Vagina (tissue), 2 donors: ENCODE results near the gene SDR9C7. TPM values are rescaled to one million over a fixed set of nuclear protein-coding genes. Genes with fewer than 3 reads are reported as not detected.

Experiments
- DNase-seq, 2 donors: peaks; one replicate each; pipeline ENCODE4 v3.0.0-alpha.2; 2017; ENCODE audit errors: extremely low spot score in 2 of 2
- H3K27ac ChIP-seq: fragments of 200-600 bp; sonication (generic); one replicate; pipeline ENCODE4 v1.5.1; 2019
- H3K27me3 ChIP-seq: fragments of 200-600 bp; sonication (generic); one replicate; pipeline ENCODE4 v1.5.1; 2019
- H3K36me3 ChIP-seq, 2 donors: fragments of 200-600 bp; sonication (generic); one replicate each; pipeline ENCODE4 v1.5.1; 2017 to 2019
- H3K4me1 ChIP-seq: fragments of 200-600 bp; sonication (generic); one replicate; pipeline ENCODE4 v1.5.1; 2019
- H3K4me3 ChIP-seq, 2 donors: fragments of 200-600 bp; sonication (generic); 1 replicate in 1 of 2; 2 replicates in 1 of 2; pipeline ENCODE4 v1.5.1; 2016 to 2019
- H3K9me3 ChIP-seq: fragments of 200-600 bp; sonication (generic); one replicate; pipeline ENCODE4 v1.5.1; 2019
- POLR2A ChIP-seq, 2 donors: fragments of 450-650 bp; IDR thresholded peaks; one replicate each; pipeline ENCODE4 v1.6.1; 2017; ENCODE audit warnings: antibody characterized with exemption in 2 of 2, mild to moderate bottlenecking in 2 of 2, moderate library complexity in 2 of 2
- POLR2AphosphoS5 ChIP-seq, 2 donors: sonication (generic); formaldehyde crosslinking; IDR thresholded peaks; one replicate each; pipeline ENCODE4 v1.9.0; 2017; ENCODE audit warnings: antibody characterized with exemption in 2 of 2, mild to moderate bottlenecking in 2 of 2, low read depth in 1 of 2; ENCODE audit not compliant: insufficient read depth in 1 of 2
- intact Hi-C: fragments of 100-400 bp; cut with DNase I; formaldehyde crosslinking; loops from one replicate; pipeline ENCODE4 v1.15.1; 2023
- total RNA-seq: library from RNA; depleted of rRNA; stranded (reverse); fragments of >200 nt; gene quantifications from one replicate; pipeline ENCODE4 v1.2.3, GENCODE V29; 2016
- TF ChIP-seq, protein P1 (sequence below), 3 experiments: fragments of 450-650 bp in 2 of 3; fragments of 200-600 bp in 1 of 3; sonication (generic) in 1 of 3; IDR thresholded peaks; one replicate each; pipeline ENCODE4 v1.5.1; 2017 to 2019; ENCODE audit warnings: antibody characterized with exemption in 3 of 3, mild to moderate bottlenecking in 2 of 3, moderate library complexity in 2 of 3

The SDR9C7 gene
- total RNA-seq, 1 donor from 2014 or later = 11.0 TPM

- no peak overlapping the region for H3K27ac ChIP-seq
- peak; percentile 49 to 74 for DNase-seq
- H3K4me3 ChIP-seq = no peak overlapping the region
- intact Hi-C loops = no loop called here
- H3K27me3 ChIP-seq = no peaks in the 10 kb centered on the region
- TF ChIP-seq POLR2A (IDR thresholded peaks at IDR 0.05) = no peak
- TF ChIP-seq POLR2AphosphoS5 (IDR thresholded peaks at IDR 0.05; ENCODE audit: insufficient read depth in 1 of 2, low read depth in 1 of 2) = no peak
- TF ChIP-seq, protein P1, sequence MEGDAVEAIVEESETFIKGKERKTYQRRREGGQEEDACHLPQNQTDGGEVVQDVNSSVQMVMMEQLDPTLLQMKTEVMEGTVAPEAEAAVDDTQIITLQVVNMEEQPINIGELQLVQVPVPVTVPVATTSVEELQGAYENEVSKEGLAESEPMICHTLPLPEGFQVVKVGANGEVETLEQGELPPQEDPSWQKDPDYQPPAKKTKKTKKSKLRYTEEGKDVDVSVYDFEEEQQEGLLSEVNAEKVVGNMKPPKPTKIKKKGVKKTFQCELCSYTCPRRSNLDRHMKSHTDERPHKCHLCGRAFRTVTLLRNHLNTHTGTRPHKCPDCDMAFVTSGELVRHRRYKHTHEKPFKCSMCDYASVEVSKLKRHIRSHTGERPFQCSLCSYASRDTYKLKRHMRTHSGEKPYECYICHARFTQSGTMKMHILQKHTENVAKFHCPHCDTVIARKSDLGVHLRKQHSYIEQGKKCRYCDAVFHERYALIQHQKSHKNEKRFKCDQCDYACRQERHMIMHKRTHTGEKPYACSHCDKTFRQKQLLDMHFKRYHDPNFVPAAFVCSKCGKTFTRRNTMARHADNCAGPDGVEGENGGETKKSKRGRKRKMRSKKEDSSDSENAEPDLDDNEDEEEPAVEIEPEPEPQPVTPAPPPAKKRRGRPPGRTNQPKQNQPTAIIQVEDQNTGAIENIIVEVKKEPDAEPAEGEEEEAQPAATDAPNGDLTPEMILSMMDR (IDR thresholded peaks at IDR 0.05) = no peak
- peaks cover 10% of the 10 kb centered on the region for H3K4me1 ChIP-seq
- no peaks in the 10 kb centered on the region for H3K36me3 ChIP-seq
- H3K9me3 ChIP-seq = no peaks in the 10 kb centered on the region
These were observed 19.1 kb upstream of the SDR9C7 start for GRCh38 chr12:56953314-56953713.

DNA sequence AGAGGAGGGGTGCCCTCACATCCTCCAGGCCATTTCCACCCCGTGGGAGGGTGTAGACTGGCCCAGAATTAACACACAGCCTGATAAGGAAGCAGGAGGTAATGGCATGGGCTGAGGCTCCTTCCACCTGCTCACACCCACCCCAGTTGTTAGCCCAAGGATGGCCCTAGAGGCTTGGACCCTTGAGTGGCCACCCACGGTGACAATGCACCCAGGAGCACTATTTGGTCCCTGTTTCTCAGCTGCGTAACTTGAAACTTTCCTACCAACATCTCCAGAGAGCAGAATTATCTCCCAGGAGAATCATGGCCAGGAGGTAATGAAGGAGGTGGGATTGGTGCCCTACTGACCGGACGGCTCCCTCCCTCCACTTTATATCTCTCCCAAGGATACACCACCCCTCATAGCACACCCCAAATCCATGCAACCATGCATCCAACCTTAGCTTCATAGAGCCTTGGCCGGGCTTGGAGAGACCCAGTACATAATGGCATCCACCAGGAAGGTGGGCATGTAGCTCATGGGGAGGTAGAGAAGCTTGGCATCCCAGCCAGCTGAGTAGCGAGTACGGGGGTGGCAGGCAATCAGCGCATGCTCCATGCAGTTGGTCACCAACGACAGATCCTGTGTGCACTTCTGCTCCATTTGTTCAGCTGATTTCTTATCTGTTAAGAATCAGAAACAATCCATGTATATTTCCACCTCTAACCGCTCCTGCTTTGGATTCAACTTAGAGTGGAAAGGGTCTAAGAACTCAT is 17.6 kb upstream of the SDR9C7 start:
- H3K27me3 ChIP-seq = no peaks in the 10 kb centered on the region
- TF ChIP-seq POLR2AphosphoS5 (IDR thresholded peaks at IDR 0.05; ENCODE audit: insufficient read depth in 1 of 2, low read depth in 1 of 2) = no peak
- TF ChIP-seq, protein P1 (IDR thresholded peaks at IDR 0.05) = no peak
- no peak for TF ChIP-seq POLR2A (IDR thresholded peaks at IDR 0.05)
- intact Hi-C loops = no loop called here
- peaks cover 10% of the 10 kb centered on the region for H3K4me1 ChIP-seq
- peak; percentile 42 to 43 for DNase-seq
- no peak overlapping the region for H3K4me3 ChIP-seq
- no peaks in the 10 kb centered on the region for H3K9me3 ChIP-seq
- H3K36me3 ChIP-seq = no peaks in the 10 kb centered on the region
- no peak overlapping the region for H3K27ac ChIP-seq

DNA sequence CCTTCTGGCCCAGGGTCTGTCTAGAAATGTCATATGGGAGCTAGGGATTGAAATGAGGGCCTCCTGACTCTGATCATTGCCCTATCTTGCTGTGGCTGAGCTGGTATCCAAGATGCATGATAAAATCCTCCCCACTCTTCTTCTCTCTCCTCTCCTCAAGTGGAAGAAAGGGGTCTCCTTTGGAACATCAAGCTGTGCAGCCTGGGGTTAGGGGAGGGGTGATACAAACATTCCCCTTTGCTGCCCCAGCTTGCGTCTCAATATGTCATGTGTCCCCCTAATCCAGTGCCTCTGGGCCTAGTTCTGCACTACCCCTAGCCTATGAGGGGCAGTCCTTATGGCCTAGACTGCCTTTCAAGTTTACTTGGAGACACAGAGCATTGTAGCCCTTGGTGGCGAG is 14.7 kb upstream of the SDR9C7 start:
- no peak overlapping the region for H3K4me3 ChIP-seq
- H3K27me3 ChIP-seq = no peaks in the 10 kb centered on the region
- no peak overlapping the region for H3K27ac ChIP-seq
- intact Hi-C loops = no loop called here
- no peaks in the 10 kb centered on the region for H3K36me3 ChIP-seq
- no peak for TF ChIP-seq POLR2AphosphoS5 (IDR thresholded peaks at IDR 0.05; ENCODE audit: insufficient read depth in 1 of 2, low read depth in 1 of 2)
- TF ChIP-seq, protein P1 (IDR thresholded peaks at IDR 0.05) = no peak
- no peak for TF ChIP-seq POLR2A (IDR thresholded peaks at IDR 0.05)
- H3K9me3 ChIP-seq = no peaks in the 10 kb centered on the region
- H3K4me1 ChIP-seq = no peaks in the 10 kb centered on the region
- DNase-seq = peak; percentile 52 to 61

- H3K36me3 ChIP-seq = no peaks in the 10 kb centered on the region
- no peaks in the 10 kb centered on the region for H3K27me3 ChIP-seq
- H3K4me1 ChIP-seq = no peaks in the 10 kb centered on the region
- no peaks in the 10 kb centered on the region for H3K9me3 ChIP-seq
- H3K27ac ChIP-seq = no peak overlapping the region
- intact Hi-C loops = no loop called here
- no peak for DNase-seq
- TF ChIP-seq POLR2A (IDR thresholded peaks at IDR 0.05) = no peak
- TF ChIP-seq POLR2AphosphoS5 (IDR thresholded peaks at IDR 0.05; ENCODE audit: insufficient read depth in 1 of 2, low read depth in 1 of 2) = no peak
- TF ChIP-seq, protein P1 (IDR thresholded peaks at IDR 0.05) = no peak
- no peak overlapping the region for H3K4me3 ChIP-seq
These were observed 14.2 kb upstream of the SDR9C7 start for GRCh38 chr12:56948457-56948777.

DNA sequence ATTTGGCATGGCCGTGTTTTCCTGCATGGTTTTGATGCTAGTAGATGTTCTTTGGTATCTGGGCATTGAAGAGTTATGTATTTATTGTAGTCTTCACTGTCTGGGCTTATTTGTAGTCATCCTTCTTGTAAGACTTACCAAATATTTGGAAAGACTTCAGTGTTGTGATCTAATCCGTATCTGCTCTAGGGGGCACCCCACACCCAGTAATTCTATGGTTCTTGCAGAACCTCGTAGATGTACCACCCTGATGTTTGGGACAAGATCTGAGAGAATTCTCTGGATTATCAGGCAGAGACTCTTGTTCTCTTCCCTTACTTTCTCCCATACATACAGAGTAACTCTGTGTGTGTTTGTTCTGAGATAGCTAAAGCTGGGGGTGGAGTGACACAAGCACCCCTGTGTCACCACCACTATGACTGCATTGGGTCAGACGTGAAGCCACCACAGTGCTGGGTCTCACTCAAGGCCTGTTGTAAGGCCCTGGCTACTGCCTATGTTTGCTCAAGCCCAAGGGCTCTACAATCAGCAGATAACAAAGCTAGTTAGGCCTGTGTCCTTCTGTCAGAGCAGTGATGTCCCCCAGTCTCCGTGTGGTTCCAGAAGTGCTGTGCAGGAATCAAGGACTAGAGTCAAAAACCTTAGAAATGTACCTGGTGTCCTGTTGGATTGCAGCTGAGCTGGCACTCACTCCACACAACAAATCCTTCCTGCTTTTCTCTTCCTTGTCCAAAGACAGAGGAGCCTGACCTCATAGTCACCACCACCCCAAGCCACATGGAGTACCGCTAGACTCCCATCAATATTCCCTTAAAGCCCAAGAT is 13.6 kb upstream of the SDR9C7 start:
- peak; percentile 49 to 77 for DNase-seq
- intact Hi-C loops = no loop called here
- no peak overlapping the region for H3K27ac ChIP-seq
- H3K27me3 ChIP-seq = no peaks in the 10 kb centered on the region
- no peaks in the 10 kb centered on the region for H3K36me3 ChIP-seq
- TF ChIP-seq POLR2A (IDR thresholded peaks at IDR 0.05) = no peak
- TF ChIP-seq POLR2AphosphoS5 (IDR thresholded peaks at IDR 0.05; ENCODE audit: insufficient read depth in 1 of 2, low read depth in 1 of 2) = no peak
- TF ChIP-seq, protein P1 (IDR thresholded peaks at IDR 0.05) = no peak
- H3K4me1 ChIP-seq = no peaks in the 10 kb centered on the region
- H3K4me3 ChIP-seq = no peak overlapping the region
- no peaks in the 10 kb centered on the region for H3K9me3 ChIP-seq
